PFSK-1 (cell line): Measurements from ENCODE around the gene NPVF.

ENCODE experiments used
- FOXP2 ChIP-seq: optimal IDR thresholded peaks from 2 replicates; pipeline ENCODE3; 2011; ENCODE audit warnings: borderline replicate concordance, control low read depth, inconsistent platforms; ENCODE audit not compliant: insufficient read depth; ENCODE audit errors: extremely low read length, extremely low read depth
- POLR2AphosphoS5 ChIP-seq: IDR thresholded peaks from 2 replicates; pipeline ENCODE4 v1.6.1; 2012; ENCODE audit warnings: low read depth, mild to moderate bottlenecking, control low read depth, low read length, moderate library complexity
- SIN3A ChIP-seq: IDR thresholded peaks from 2 replicates; pipeline ENCODE4 v1.6.1; 2012; ENCODE audit warnings: mild to moderate bottlenecking, low read length, moderate library complexity, borderline replicate concordance; ENCODE audit not compliant: insufficient read depth
- TAF1 ChIP-seq: IDR thresholded peaks from 2 replicates; pipeline ENCODE4 v1.6.1; 2012; ENCODE audit warnings: low read length, control low read depth, borderline replicate concordance; ENCODE audit not compliant: insufficient read depth
- TF ChIP-seq, protein P1 (sequence below), 2 experiments: IDR thresholded peaks; 2 replicates each; pipeline versions ENCODE4 v1.6.1 to v1.8.0; 2011 to 2012; ENCODE audit warnings: low read depth in 2 of 2, low read length in 2 of 2, control low read depth in 1 of 2, inconsistent platforms in 1 of 2, mild to moderate bottlenecking in 1 of 2, moderate library complexity in 1 of 2; ENCODE audit not compliant: insufficient read depth in 1 of 2

- TF ChIP-seq POLR2AphosphoS5 (no peak), FOXP2 (no peak), SIN3A (no peak), TAF1 (no peak)
- TF ChIP-seq, protein P1, sequence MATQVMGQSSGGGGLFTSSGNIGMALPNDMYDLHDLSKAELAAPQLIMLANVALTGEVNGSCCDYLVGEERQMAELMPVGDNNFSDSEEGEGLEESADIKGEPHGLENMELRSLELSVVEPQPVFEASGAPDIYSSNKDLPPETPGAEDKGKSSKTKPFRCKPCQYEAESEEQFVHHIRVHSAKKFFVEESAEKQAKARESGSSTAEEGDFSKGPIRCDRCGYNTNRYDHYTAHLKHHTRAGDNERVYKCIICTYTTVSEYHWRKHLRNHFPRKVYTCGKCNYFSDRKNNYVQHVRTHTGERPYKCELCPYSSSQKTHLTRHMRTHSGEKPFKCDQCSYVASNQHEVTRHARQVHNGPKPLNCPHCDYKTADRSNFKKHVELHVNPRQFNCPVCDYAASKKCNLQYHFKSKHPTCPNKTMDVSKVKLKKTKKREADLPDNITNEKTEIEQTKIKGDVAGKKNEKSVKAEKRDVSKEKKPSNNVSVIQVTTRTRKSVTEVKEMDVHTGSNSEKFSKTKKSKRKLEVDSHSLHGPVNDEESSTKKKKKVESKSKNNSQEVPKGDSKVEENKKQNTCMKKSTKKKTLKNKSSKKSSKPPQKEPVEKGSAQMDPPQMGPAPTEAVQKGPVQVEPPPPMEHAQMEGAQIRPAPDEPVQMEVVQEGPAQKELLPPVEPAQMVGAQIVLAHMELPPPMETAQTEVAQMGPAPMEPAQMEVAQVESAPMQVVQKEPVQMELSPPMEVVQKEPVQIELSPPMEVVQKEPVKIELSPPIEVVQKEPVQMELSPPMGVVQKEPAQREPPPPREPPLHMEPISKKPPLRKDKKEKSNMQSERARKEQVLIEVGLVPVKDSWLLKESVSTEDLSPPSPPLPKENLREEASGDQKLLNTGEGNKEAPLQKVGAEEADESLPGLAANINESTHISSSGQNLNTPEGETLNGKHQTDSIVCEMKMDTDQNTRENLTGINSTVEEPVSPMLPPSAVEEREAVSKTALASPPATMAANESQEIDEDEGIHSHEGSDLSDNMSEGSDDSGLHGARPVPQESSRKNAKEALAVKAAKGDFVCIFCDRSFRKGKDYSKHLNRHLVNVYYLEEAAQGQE (IDR thresholded peaks at IDR 0.05; ENCODE audit: insufficient read depth in 1 of 2, low read depth in 2 of 2, low read length in 2 of 2), result no peak
Observed at GRCh38 chr7:25238066-25238725, 9.9 kb upstream of the NPVF start.
